HG03280 (cell line): ENCODE results near the gene EVI5L.
A peak's percentile ranks its signal among the peaks of the same experiment; 100 is the strongest.

ENCODE experiments used
- ATAC-seq: cut with Tn5 transposase; IDR thresholded peaks from one replicate; pipeline ENCODE4 v1.9.1; 2021; ENCODE audit warnings: mild to moderate bottlenecking, moderate library complexity; ENCODE audit not compliant: unreplicated experiment

The EVI5L gene

DNA sequence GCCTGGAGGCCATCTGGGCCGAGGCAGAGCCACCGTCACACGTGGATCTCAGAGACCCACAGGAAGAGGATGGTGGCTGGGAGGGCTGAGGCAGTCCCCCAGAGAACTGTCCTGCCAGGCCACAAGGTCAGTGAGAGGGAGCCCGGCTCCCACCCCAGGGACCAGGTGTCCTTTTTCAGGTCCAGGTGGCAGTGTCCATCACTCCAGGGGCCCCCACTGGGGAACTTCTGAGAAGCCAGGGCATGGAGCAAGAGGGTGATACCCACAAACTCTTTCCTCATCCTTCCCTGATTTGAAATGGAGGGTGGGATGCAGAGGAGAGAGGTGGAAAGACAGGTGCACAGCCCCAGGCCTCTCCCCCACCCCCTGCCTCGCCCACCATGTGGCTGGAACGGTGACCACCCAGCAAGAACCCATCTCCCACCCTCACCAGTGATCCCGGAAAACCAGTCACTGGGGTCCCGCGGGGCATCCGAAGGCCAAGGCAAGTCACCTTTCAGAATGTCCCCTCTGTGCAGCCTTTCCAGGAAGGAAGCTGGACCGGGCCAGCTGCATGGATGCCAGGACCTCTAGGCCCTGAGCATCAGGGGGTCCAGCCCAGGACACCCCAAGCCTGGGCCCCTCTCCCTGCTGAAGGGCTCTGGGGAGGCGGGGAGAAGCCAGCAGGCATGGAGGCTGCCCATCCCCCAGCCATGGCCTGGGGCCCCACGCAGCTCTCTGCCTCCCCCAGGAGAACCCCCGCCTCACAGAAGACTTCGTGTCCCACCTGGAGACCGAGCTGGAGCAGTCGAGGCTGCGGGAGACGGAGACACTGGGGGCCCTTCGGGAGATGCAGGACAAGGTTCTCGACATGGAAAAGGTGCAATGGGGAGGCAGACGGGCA, 30.1 kb downstream of the EVI5L start:
- ATAC-seq = no peak

DNA sequence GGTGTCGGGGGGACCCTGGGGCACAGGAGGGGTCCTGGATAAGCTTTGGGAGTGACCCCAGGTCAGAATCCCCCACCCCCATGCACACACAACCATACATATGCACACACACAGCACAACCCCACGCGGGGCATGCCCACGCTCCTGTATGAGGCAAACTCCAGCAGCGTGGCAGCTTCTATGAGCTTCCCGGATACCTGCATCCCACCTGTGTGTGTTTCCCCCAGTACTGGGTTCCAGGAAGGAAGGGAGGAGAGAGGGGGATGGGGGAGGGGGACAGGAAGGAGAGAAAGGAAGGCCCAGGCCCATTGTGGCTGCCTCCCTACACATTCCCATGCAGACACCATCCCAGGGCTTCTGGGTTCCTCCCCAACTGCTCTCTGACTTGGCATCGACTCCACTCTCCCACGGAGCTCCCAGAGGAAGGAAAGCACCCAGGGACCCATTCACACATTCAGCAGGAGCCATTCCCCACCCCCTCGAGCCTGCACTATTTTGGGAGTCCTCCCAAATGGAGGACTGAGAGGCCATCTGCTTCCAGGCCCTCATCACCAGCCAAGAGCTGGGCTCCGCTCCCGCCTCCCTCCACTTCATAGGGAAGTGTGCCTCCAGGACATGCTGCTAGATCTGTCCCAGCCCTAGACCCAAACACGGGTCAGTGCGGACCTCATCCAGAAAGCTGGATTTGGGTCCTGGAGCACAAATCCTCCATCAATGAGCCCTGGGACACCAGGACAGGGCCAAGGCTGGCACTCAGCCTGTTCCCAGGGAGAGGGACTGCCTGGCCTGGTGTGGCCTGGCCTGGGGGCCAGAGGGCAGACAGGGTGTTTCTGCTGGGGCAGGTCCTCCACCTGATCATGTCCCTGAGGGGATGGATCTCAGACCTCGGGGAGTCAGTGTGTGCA, 30.9 kb downstream of the EVI5L start:
- ATAC-seq = no peak

DNA sequence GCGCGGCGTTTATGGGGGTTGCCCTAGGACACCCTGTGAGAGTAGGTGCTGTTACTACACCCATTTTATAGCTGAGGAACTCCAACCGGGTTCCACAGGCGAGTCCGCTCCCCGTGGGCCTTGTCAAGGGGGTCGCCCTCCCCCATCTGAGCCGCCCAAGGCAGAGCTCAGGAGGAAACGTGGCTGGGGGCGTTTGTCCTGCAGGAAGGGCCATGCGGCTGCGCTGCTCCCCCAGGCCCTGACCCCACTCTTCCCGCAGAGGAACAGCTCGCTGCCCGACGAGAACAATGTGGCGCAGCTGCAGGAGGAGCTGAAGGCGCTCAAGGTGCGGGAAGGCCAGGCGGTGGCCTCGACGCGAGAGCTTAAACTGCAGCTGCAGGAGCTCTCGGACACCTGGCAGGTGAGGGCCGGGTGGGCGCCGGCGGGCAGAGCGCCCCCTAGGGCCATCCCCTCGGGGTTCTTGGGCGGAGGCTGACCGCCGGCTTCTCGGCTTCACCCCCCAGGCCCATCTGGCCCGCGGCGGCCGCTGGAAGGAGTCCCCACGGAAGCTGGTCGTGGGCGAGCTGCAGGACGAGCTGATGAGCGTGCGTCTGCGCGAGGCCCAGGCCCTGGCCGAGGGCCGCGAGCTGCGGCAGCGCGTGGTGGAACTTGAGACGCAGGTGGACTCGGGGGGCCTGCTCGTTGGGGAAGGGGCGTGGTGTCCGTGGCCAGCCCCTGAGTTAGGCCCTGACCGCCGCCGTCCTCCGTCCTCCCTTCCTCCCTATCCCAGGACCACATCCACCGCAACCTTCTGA, 31.8 kb downstream of the EVI5L start:
- no peak for ATAC-seq

DNA sequence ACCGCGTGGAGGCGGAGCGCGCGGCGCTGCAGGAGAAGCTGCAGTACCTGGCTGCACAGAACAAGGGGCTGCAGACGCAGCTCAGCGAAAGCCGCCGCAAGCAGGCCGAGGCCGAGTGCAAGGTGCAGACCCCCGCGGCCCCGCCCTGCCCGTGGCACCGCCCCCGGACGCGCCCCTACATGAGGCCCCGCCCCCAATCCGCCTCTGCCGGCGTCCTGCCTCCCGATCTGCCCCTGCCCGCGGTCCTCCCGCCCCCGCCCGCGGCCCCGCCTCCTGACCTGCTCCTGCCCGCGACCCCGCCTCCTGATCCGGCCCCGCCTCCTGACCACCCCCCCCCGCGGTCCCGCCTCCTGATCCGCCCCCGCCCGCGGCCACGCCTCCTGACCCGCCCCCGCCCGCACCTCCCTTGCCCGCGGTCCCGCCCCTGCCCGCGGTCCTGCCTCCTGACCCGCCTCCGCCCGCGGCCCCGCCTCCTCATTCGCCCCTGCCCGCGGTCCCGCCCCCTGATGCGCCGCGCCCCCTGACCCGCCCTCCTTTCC, 32.5 kb downstream of the EVI5L start:
- no peak for ATAC-seq

DNA sequence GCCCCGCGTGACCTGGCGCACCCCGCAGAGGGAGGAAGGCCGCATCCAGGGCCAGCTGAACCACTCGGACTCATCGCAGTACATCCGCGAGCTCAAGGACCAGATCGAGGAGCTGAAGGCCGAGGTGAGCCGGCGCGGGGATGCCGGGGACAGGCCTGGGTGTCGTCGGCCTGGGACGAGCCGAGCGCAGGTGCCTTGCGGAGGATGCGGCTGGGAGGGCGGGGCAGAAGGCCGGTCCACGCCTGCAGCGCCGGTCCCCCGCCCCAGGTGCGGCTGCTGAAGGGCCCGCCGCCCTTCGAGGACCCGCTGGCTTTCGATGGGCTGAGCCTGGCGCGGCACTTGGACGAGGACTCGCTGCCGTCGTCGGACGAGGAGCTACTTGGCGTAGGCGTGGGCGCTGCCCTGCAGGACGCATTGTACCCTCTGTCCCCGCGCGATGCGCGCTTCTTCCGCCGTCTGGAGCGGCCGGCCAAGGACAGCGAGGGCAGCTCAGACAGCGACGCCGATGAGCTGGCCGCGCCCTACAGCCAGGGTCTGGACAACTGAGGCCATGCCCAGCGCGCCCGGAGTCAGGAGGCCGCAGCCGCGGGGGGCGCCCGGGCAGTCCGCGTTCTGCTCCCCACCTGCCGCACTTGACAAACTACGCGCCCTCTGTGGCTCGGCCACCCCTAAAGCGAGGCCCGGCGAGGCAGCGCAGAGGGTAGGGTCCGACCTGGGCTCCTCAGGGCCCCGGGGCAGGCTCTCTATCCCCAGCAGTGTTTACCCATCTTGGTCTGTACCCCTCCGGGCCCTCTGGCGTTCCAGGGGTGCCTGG, 33.3 kb downstream of the EVI5L start:
- ATAC-seq = no peak

DNA sequence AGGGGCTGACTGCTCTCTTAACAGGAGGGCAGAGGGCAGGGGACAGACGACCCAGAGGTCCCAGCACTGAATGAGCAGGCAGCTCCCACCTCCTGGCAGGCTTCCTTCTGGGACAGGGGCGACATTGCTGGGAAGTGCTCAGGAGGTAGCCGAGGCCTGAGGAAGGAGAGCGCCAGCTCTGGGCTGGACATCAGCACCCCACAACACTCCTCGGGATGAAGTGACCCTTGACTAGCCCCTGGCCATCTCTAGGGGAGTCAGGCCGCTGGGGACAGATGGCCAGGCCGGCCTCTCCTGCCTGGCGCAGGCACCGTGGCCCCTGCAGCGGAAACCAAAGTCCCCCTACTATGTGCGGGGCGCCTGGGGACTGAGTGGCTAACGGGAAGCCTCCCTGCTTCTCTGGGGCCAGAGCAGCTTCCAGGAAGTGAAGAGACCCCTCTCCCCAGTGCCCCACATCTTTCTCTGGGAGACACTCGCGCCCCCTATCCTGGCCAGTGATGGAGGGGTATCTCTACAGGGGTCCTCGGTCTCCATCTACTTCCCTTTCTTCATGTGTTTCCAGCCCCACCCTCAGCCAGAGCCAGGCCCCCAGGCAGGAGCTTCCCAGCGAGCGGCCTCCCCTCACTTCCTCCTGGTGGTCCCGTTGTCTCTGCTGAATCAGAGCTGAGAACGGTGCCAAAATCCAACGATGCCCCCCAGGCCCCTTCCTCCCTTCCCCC, 34.1 kb downstream of the EVI5L start:
- no peak for ATAC-seq

DNA sequence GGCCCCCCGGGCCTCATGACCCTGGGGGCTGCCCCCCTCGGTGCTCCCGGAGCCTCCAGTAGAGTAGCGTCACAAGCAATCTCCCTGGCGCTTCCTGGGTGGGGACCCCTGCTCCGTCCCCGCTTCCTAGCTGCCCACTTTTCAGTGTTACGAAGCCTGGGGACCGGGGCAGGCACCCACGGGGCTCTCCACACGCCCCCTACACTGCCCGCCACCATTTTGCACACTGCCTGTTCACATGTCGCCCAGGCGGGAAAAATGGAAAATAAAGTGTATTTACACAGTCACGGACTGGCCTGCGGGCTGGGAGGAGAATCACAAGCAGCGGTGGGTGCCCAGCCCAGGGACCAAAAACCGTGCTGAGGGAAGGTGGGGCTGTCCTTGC, 34.7 kb downstream of the EVI5L start:
- no peak for ATAC-seq

DNA sequence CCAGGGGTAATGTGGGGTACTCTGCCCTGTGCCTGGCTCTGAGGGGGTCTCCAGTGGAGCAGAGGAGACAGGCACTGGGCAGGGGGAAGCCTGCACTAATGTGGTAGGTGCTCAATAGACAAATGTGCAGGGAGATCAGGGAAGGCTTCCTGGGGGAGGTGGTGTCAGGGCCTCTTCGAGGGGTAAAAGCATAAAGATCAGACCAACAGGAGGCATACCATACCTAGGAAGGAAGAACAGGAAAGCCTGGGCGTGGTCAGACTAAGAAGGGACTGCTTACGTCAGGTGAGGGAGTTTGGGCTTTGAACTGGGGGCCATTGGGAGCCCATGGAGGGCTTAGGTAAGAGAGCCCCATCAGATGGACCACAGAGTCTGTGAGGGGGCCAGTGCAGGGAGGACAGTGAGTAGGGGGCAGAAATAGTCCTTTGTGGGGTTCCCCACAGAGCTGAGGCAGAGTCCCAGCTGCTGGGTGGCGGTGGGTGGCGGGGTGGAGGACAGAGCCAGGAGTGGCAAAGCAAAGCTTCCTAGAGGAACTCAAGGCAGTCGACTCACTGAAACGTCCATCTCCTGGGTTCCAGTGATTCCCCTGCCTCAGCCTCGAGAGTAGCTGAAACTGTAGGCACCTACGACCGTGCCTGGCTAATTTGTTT, 35.4 kb downstream of the EVI5L start:
- ATAC-seq = no peak

DNA sequence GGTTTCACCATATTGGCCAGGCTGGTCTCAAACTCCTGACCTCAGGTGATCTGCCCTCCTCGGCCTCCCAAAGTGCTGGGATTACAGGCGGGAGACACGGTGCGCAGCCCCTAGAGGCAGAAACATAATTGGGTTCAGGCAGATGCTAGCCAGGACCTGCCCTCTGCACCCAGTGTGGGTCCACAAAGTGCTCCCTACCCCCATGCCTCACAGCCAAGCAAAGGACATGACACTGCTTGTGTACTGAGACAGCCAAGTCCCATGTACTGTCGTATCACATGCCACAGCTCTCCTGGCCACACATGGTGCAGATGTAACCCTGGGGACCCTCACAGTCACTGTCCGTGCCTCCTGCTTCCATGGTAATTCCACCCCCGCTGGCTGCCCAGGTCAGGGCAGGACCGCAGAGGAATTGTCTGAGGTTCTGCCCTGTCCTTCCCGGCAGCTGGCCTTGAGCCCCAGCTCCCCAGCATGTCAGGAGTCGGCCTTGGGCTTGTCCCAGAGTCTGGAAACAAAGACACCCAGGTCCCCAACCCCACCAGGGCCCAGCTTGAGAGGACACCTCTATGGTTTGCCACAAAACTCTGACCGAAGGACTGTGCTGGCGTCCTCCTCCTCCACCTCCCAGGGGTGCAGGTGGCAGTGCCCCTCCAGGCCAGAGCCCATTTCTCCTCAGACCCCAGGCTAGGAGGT, 36.5 kb downstream of the EVI5L start:
- ATAC-seq = no peak

DNA sequence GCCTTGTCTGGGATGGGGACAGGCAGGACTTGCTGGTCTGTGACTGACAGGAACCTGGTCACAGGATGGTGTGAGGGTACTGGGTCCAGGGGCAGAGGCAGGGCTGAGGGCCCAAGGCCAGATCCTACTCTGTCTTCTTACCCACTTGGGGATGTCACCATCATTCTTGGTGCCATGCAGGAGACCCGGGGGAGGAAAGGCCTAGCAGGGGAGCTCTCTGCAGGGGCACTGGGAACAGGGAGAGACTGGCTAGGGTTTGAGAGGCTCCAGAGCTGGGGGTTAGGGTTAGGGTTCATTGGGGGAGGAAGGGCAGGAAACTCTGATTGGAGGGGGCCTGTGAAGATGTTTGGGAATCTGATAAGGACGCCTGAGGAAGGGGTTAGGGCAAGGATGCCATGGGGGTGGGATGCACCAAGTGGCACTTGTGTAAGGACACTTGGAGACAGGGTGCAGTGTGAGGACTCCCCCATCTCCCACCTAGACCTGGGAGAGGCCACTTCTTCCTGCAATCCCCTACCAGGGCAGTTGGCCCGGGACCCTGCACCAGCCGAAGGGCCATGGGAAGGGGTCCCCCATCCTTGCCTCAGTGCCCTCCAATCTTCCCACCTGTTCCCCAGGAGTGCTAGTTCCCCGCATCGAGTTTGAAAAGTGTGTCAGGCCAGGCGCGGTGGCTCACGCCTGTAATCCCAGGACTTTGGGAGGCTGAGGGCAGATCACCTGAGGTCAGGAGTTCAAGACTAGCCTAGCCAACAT, 37.2 kb downstream of the EVI5L start:
- ATAC-seq = no peak

DNA sequence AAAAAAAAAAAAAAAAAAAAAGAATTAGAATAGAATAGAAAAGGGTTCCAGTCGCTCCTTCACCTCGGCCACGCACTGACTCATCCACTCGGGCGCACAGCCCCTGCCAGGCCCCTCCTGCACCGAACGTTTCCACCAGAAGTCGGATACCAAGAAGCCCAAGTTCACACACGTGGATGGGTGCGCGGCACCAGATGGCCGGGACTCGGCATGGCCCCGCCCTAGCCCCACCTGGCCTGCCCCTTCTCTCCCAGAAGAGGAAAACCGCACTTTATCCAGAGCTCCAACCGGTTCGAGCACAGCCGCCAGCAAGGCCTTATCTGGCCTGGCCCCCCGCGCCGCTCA, 38.3 kb downstream of the EVI5L start:
- ATAC-seq = no peak

DNA sequence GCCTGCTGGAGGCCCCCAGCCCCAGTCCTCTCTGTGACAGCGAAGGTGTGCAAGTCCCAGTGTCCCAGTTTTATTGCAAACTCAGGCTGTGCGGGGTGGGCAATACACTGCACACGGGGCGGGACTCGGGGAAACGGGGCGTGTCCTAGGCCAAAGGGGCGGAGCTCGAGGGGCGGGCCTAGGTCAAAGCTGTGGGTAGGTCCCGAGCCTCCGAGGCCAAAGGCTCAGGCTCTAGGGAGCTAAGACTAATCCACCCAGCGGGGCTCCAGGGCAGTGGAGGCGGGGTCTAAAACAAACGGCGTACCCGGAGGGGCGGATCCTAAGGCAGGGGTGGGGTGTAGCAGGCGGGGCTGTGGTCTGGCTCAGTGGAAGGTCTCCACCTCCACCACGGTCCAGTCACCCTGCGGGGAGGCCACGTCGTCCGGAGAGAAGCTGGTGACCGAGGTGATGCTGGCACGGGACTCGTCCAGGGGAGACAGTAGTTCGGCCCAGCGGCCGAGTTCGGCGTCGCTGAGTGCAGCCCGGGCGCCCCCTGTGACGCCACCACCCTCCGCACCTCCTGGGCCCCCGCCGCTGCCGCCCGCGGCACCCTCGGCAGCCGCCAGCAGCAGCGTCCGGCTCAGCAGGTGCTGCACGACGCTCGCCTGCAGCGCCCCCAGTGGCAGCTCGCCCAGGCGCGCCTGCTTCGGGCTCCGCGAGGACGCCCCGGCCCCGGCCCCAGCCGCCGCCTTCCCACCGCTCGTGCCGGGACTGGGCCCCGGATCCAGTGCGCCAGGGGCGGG, 38.8 kb downstream of the EVI5L start:
- peak; percentile 62 for ATAC-seq

DNA sequence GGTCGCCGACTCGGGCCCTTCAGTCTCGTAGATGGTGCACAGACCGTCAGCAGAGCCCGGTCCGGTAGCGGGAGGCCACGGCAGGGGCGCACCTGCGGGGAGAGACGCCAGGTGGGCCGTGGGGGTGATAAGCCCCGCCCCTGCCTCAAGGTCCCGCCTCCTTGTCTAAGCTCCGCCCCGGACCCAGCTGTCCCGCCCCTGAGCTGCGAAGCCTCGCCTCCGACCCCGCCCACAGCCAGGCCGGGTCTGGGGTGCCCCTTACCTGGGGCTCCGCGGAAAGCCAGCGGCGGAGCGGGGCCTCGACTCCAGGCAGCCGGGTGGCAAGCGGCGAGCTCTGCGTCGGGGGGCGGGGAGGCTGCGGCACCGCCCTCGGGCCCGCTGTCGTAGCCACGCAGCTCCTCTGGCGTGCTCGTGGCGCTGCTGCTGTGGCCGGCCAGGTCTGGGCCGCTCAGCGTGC, 39.5 kb downstream of the EVI5L start:
- ATAC-seq = peak; percentile 56

DNA sequence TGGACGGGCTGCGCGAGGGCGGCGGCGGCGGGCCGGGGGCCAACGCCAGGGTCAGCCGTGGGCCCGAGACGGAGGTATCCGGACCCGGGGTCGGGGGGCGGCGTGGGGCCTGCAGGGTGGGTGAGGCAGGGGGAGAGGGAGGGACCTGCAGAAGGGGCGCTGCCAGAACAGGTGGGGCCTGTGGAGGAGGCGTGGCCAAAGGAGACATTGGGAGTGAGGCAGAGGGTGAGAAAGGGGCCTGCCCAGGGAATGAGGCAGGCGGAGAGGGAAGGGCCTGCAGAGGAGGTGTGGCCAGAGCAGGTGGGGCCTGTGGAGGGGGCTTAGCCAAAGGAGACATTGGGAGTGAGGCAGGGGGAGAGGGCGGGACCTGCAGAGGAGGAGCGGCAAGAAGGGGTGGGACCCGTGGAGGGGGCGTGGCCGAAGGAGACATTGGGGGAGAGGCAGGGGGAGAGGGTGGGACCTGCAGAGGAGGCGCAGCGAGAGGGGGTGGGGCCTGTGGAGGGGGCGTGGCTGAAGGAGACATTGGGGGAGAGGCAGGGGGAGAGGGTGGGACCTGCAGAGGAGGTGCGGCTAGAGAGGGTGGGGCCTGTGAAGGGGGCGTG, 40.0 kb downstream of the EVI5L start:
- ATAC-seq = peak; percentile 0

DNA sequence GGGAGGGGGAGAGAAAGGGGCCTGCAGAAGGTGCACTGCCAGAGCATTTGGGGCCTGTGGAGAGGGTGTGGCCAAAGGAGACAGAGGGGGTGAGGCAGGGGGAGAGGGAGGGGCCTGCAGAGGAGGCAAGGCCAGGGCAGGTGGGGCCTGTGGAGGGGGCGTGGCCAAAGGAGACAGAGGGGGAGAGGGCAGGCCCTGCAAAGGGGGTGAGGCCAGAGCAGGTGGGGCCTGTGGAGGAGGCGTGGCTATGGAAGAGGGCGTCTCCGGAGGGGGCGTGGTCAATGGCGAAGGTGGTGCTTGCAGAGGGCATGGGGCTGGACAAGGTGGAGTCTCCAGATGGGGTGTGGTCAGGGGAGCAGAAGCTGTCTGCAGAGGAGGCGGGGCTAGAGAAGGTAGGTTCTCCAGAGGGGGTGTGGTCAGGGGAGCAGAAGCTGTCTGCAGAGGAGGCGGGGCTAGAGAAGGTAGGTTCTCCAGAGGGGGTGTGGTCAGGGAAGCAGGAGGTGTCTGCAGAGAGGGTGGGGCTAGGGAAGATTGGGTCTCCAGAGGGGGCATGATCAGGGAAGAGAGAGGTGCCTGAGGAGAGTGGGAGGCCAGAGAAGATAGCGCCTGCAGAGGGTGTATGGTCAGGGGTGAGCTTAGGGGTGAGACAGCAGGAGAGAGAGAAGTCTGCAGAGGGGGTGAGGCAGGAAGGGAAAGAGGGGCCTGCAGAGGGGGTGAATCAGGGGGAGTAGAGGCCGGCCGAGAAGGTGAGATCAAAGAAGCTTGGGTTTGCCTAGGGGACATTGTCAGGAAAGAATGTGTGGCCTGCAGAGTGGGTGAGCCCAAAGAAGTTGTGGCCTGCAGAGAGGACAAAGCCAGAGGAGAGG, 40.8 kb downstream of the EVI5L start:
- ATAC-seq = no peak
